GM12878 (cell line): ENCODE data around the gene ARHGDIA. TPM values are rescaled to one million over a fixed set of nuclear protein-coding genes. Genes with fewer than 3 reads are reported as not detected.

Experiments
- ATAC-seq: fragments of 200-7000 bp; cut with Tn5 transposase; 3 replicates; pipeline ENCODE4 v1.9.1; 2020; ENCODE audit warnings: mild to moderate bottlenecking, moderate library complexity
- BruUV-seq: library from RNA; stranded (reverse); fragments of 400-500 nt; replicated peaks from 2 replicates; lab custom pipeline; 2021; lab: Mats Ljungman, UMichigan
- CTCF ChIA-PET: fragments of 300-600 bp; sonication (Branson Sonifier 250); formaldehyde crosslinking; extraction: SDS; loops from one replicate; lab custom pipeline; 2021; ENCODE audit warnings: inconsistent platforms; lab: Yijun Ruan, JAX
- POLR2A ChIA-PET: fragments of 350-600 bp; formaldehyde crosslinking; extraction: SDS; loops from one replicate; lab custom pipeline; 2021; ENCODE audit warnings: inconsistent platforms; lab: Charles Lee
- RAD21 ChIA-PET: fragments of 300-600 bp; sonication (Branson Sonifier 250); formaldehyde crosslinking; loops from one replicate; lab custom pipeline; 2023; ENCODE audit warnings: antibody characterized with exemption; ENCODE audit not compliant: unreplicated experiment; lab: Charles Lee
- SMC1A ChIA-PET: fragments of 300-600 bp; sonication (Branson Sonifier 250); formaldehyde crosslinking; loops from one replicate; lab custom pipeline; 2023; ENCODE audit not compliant: unreplicated experiment, uncharacterized antibody; lab: Charles Lee
- DNase-seq: peaks from one replicate; pipeline ENCODE4 v3.0.0-alpha.2; 2011; ENCODE audit warnings: low read depth, low spot score
- FAIRE-seq: peaks from 3 replicates; lab custom pipeline; 2011; peaks lifted over from hg19 to GRCh38; lab: Jason Lieb, UNC
- H2AFZ ChIP-seq: 2 replicates; pipeline ENCODE4 v1.6.0; 2011; ENCODE audit warnings: low read depth, low read length, control low read depth; ENCODE audit not compliant: control insufficient read depth
- H3K27ac ChIP-seq: 2 replicates; pipeline ENCODE4 v1.5.1; 2011; ENCODE audit warnings: control low read depth; ENCODE audit not compliant: control insufficient read depth, insufficient read depth
- H3K27me3 ChIP-seq, 2 experiments: replicated peaks in 1 of 2; 2 replicates each; pipeline versions ENCODE4 v1.6.0 to v1.6.1; 2011; ENCODE audit warnings: low read length in 1 of 2; ENCODE audit not compliant: control insufficient read depth in 2 of 2, insufficient read depth in 2 of 2
- H3K36me3 ChIP-seq, 2 experiments: 2 replicates each; pipeline ENCODE4 v1.5.1; 2011; ENCODE audit warnings: low read length in 1 of 2; ENCODE audit not compliant: control insufficient read depth in 2 of 2, insufficient read depth in 2 of 2
- H3K4me1 ChIP-seq: 2 replicates; pipeline ENCODE4 v1.6.1; 2011; ENCODE audit warnings: mild to moderate bottlenecking, low read length, moderate library complexity, mixed read lengths; ENCODE audit not compliant: control insufficient read depth, insufficient read depth
- H3K4me2 ChIP-seq: 2 replicates; pipeline ENCODE4 v1.6.0; 2011; ENCODE audit warnings: control low read depth; ENCODE audit not compliant: control insufficient read depth, insufficient read depth
- H3K4me3 ChIP-seq: fragments of 200-600 bp; sonication (generic); 2 replicates; pipeline ENCODE4 v1.5.1; 2016
- H3K79me2 ChIP-seq: 2 replicates; pipeline ENCODE4 v1.6.0; 2011; ENCODE audit warnings: low read length; ENCODE audit not compliant: control insufficient read depth, insufficient read depth
- H3K9ac ChIP-seq: 2 replicates; pipeline ENCODE4 v1.8.0; 2011; ENCODE audit warnings: low read length, control low read depth, mixed read lengths; ENCODE audit not compliant: control insufficient read depth, insufficient read depth
- H3K9me3 ChIP-seq: replicated peaks from 3 replicates; pipeline ENCODE4 v1.5.1; 2011; ENCODE audit warnings: mild to moderate bottlenecking, low read length; ENCODE audit not compliant: control insufficient read depth, insufficient read depth
- H4K20me1 ChIP-seq: 2 replicates; pipeline ENCODE4 v1.6.0; 2011; ENCODE audit not compliant: control insufficient read depth, insufficient read depth
- CBX3 ChIP-seq: fragments of 200-600 bp; sonication (generic); IDR thresholded peaks from 2 replicates; pipeline ENCODE4 v1.6.1; 2016; ENCODE audit warnings: low read depth, borderline replicate concordance
- CEBPB ChIP-seq, 2 experiments: fragments of 150-350 bp in 1 of 2; IDR thresholded peaks; 2 replicates each; pipeline ENCODE4 v1.6.1; 2012 to 2014; ENCODE audit warnings: low read depth in 2 of 2, low read length in 2 of 2, borderline replicate concordance in 1 of 2, inconsistent platforms in 1 of 2
- CHD4 ChIP-seq: fragments of 200-600 bp; sonication (generic); IDR thresholded peaks from 2 replicates; pipeline ENCODE4 v1.6.1; 2016; ENCODE audit warnings: mild to moderate bottlenecking
- EZH2 ChIP-seq: IDR thresholded peaks from 2 replicates; pipeline ENCODE4 v1.6.1; 2012; ENCODE audit warnings: low read depth, mild to moderate bottlenecking, control low read depth, inconsistent platforms, low read length, borderline replicate concordance; ENCODE audit not compliant: control insufficient read depth
- FOS ChIP-seq: IDR thresholded peaks from 3 replicates; pipeline ENCODE4 v1.6.1; 2011; ENCODE audit warnings: borderline replicate concordance; ENCODE audit not compliant: insufficient read length; ENCODE audit errors: extremely low read depth
- NFXL1 ChIP-seq: fragments of 450-650 bp; IDR thresholded peaks from 2 replicates; pipeline ENCODE4 v1.6.1; 2017; ENCODE audit warnings: antibody characterized with exemption, mild to moderate bottlenecking, borderline replicate concordance
- NR2C1 ChIP-seq: fragments of 450-650 bp; IDR thresholded peaks from 2 replicates; pipeline ENCODE4 v1.6.1; 2017; ENCODE audit warnings: antibody characterized with exemption, mild to moderate bottlenecking, moderate library complexity
- POLR2AphosphoS5 ChIP-seq: IDR thresholded peaks from 2 replicates; pipeline ENCODE4 v1.6.1; 2011; ENCODE audit warnings: mild to moderate bottlenecking, low read length, inconsistent platforms
- PRDM15 ChIP-seq: fragments of 450-650 bp; formaldehyde crosslinking; IDR thresholded peaks from 2 replicates; pipeline ENCODE4 v1.4.0; 2020; ENCODE audit warnings: mild to moderate bottlenecking, moderate library complexity
- RCOR1 ChIP-seq: conservative IDR thresholded peaks from 2 replicates; pipeline ENCODE4 v1.6.1; 2012; ENCODE audit warnings: low read depth, low read length, improper control_type of control experiment
- SIX5 ChIP-seq: IDR thresholded peaks from 2 replicates; pipeline ENCODE4 v1.6.1; 2011; ENCODE audit warnings: mild to moderate bottlenecking, low read depth, low read length, moderate library complexity; ENCODE audit not compliant: severe bottlenecking
- SUPT20H ChIP-seq: IDR thresholded peaks from 2 replicates; pipeline ENCODE4 v1.6.1; 2011; ENCODE audit warnings: low read depth, mild to moderate bottlenecking, low read length, moderate library complexity, borderline replicate concordance; ENCODE audit not compliant: control insufficient read depth
- ZBED1 ChIP-seq: IDR thresholded peaks from 2 replicates; pipeline ENCODE4 v1.6.1; 2016; ENCODE audit warnings: borderline replicate concordance
- WGBS: methylation state at CpG from one replicate; pipeline ENCODE4 v1.1.6; 2016; ENCODE audit warnings: low lambda C conversion rate; ENCODE audit not compliant: insufficient replicate concordance, insufficient coverage; ENCODE audit errors: missing lambda C conversion rate; 5-methylcytosine and 5-hydroxymethylcytosine counted together
- in situ Hi-C: fragments of 300-500 bp; cut with MboI; formaldehyde crosslinking; loops from 9 replicates; pipeline ENCODE4 v1.14.3; 2018; ENCODE audit warnings: mixed read lengths
- intact Hi-C: fragments of 100-400 bp; cut with micrococcal nuclease; formaldehyde crosslinking; loops from one replicate; pipeline ENCODE4 v1.14.2; 2022; ENCODE audit not compliant: unreplicated experiment
- polyA plus RNA-seq, 11 experiments: library from polyadenylated mRNA; depleted of rRNA in 4 of 11; unstranded in 6 of 11; stranded (reverse) in 5 of 11; fragments of >200 nt; fragmentation: Nextera tagmentation in 4 of 11; fragmentation: Illumina TruSeq in 1 of 11; extraction: Ambion mirVana in 4 of 11; extraction: Trizol in 1 of 11; gene quantifications; 1 replicate in 1 of 11; 2 replicates in 10 of 11; pipeline versions ENCODE4 v1.2.1 to v1.2.3, GENCODE V29; 2011 to 2016; ENCODE audit warnings: inconsistent platforms in 2 of 11, missing spikeins in 2 of 11, low read depth in 1 of 11
- total RNA-seq, 4 experiments: library from RNA; depleted of rRNA in 3 of 4; stranded (reverse); fragments of >200 nt in 3 of 4; fragmentation: Illumina TruSeq in 1 of 4; extraction: Trizol in 1 of 4; gene quantifications; 2 replicates each; pipeline versions ENCODE4 v1.2.1 to v1.2.3, GENCODE V29; 2013 to 2021
- TF ChIP-seq, protein P1 (sequence below): IDR thresholded peaks from 2 replicates; pipeline ENCODE4 v1.6.1; 2011; ENCODE audit warnings: borderline replicate concordance, low read depth, mild to moderate bottlenecking, moderate library complexity, low read length; ENCODE audit not compliant: insufficient read depth, poor library complexity, severe bottlenecking
- TF ChIP-seq, protein P2 (sequence below): fragments of 450-650 bp; IDR thresholded peaks from 2 replicates; pipeline ENCODE4 v1.6.1; 2017; ENCODE audit warnings: antibody characterized with exemption, mild to moderate bottlenecking, moderate library complexity

Gene ARHGDIA
- total and polyA plus RNA-seq, 10 of the 15 experiments (the other 5 are each of a cell fraction or from before 2014, with no cell fraction given): 17.9 to 552 (median 169) TPM

- TF ChIP-seq SIX5 (no peak), RCOR1 (no peak), SUPT20H (no peak), CEBPB (IDR thresholded peaks at IDR 0.05; ENCODE audit: borderline replicate concordance in 1 of 2, low read depth in 2 of 2, low read length in 2 of 2) (no peak), NFXL1 (no peak), ZBED1 (no peak)
- TF ChIP-seq, protein P1, sequence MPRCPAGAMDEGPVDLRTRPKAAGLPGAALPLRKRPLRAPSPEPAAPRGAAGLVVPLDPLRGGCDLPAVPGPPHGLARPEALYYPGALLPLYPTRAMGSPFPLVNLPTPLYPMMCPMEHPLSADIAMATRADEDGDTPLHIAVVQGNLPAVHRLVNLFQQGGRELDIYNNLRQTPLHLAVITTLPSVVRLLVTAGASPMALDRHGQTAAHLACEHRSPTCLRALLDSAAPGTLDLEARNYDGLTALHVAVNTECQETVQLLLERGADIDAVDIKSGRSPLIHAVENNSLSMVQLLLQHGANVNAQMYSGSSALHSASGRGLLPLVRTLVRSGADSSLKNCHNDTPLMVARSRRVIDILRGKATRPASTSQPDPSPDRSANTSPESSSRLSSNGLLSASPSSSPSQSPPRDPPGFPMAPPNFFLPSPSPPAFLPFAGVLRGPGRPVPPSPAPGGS: no peak
- TF ChIP-seq, protein P2, sequence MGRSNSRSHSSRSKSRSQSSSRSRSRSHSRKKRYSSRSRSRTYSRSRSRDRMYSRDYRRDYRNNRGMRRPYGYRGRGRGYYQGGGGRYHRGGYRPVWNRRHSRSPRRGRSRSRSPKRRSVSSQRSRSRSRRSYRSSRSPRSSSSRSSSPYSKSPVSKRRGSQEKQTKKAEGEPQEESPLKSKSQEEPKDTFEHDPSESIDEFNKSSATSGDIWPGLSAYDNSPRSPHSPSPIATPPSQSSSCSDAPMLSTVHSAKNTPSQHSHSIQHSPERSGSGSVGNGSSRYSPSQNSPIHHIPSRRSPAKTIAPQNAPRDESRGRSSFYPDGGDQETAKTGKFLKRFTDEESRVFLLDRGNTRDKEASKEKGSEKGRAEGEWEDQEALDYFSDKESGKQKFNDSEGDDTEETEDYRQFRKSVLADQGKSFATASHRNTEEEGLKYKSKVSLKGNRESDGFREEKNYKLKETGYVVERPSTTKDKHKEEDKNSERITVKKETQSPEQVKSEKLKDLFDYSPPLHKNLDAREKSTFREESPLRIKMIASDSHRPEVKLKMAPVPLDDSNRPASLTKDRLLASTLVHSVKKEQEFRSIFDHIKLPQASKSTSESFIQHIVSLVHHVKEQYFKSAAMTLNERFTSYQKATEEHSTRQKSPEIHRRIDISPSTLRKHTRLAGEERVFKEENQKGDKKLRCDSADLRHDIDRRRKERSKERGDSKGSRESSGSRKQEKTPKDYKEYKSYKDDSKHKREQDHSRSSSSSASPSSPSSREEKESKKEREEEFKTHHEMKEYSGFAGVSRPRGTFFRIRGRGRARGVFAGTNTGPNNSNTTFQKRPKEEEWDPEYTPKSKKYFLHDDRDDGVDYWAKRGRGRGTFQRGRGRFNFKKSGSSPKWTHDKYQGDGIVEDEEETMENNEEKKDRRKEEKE: no peak
Measured at GRCh38 chr17:81895400-81895799, 24.3 kb upstream of the ARHGDIA start (continued).

GRCh38 chr17:81891303-81891552 lies 20.1 kb upstream of the ARHGDIA start:
- CTCF ChIA-PET: no interaction called here
- POLR2A ChIA-PET: interaction anchor here (1.5 to 3.7 kb wide), 3 partner anchors 19 to 132 kb away, joined by 5 to 26 read pairs (median 16); partner anchors contain the start of genes ARHGDIA, CENPX and LRRC45
- Histone ChIP-seq H4K20me1 (0 out of 2 replicates have a peak, but pooled peaks cover 3% of the 10 kb centered on the region), H2AFZ (no peak overlapping the region), H3K79me2 (peaks cover 49% of the 10 kb centered on the region), H3K9me3 (no peaks in the 10 kb centered on the region), H3K4me3 (peak overlapping the region; percentile 91), H3K4me1 (peaks cover 30% of the 10 kb centered on the region), H3K27ac (peak overlapping the region; percentile 74), H3K9ac (peak overlapping the region; percentile 98), H3K4me2 (no peak overlapping the region), H3K36me3 (peaks cover 18 to 23% of the 10 kb centered on the region in 2 experiments; a peak in 3 of 4 replicates), H3K27me3 (no peaks in the 10 kb centered on the region)
- no peak for ATAC-seq
- no peak for FAIRE-seq
- in situ Hi-C loops: no loop called here
- SMC1A ChIA-PET: no interaction called here
- BruUV-seq: no TSS peak
- WGBS: 0% methylated on average over 22 of the region's 40 CpGs
- intact Hi-C loops: loop anchor here (2.0 kb wide), 1 partner anchor 18 kb away; no protein-coding TSS in a partner anchor
- RAD21 ChIA-PET: interaction anchor here (1.3 to 1.6 kb wide), 2 partner anchors 21 to 34 kb away, joined by 3 to 4 read pairs; no protein-coding TSS in a partner anchor
- DNase-seq: no peak
- TF ChIP-seq FOS (no peak), RCOR1 (no peak), PRDM15 (no peak), CBX3 (no peak), CHD4 (no peak), POLR2AphosphoS5 (no peak), NR2C1 (no peak), EZH2 (no peak)
